ENCODE data around the gene TET3. TPM values are rescaled to one million over a fixed set of nuclear protein-coding genes. Genes with fewer than 3 reads are reported as not detected.
A peak's percentile ranks its signal among the peaks of the same experiment; 100 is the strongest.
"Not testable (repeated sequence)": the region's sequence is repeated elsewhere in the genome, so short reads cannot be mapped to it uniquely, and the experiment has no call there.

The TET3 gene
- 10 to 100 TPM; 20.3 to 22.5 TPM for total RNA-seq
- total RNA-seq: 31.4 to 34.2 reads per million in 2 donors

DNA sequence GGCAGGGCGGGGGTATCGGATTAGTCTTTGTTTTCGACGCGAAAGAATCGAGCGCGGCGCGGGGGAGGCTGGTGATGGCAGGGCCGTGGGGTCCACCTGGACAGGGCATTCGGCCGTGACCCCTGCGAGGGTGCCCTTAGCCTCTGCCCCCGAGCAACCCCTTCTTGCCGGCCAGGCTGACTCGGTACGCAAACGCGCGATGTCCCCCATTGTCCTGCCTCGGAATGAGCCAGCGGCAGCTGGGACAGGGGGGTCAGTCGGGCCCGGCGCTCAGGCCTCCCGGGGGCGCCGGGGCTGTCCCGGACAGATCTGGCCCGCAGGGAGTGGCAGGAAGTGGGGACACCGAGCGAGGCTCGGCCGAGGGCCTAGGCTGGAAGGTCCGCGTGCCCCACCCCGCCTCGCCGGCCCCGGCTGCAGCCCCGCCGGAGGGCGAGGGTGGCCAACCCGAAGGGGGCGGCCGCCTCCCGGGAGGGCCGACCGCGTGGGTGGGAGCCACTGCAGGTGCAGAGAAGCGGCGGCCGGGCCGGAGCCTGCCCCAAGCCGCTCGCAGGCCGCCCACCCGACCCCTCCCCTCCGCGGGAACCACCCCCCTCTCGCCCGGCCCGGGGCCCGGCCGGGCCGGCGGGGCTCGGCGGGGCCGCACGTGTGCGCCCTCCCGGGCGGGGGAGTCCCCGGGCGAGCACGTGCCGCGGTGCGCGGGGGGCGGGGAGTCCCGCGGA lies at the start of gene TET3:
TET3 (plus strand) TSS at position 708 of the 719 bp plus-strand sequence. CDS start 1,494 bp downstream, outside the sequence.
- Mint-ChIP-seq H3K27ac (peak within 1 kb of the TSS; percentile 92), H3K4me1 (peaks cover 60% of the 10 kb centered on the region), H3K4me3 (peak within 1 kb of the TSS; percentile 92), H3K27me3 (no peaks in the 10 kb centered on the region), H3K36me3 (ENCODE audit: low read depth) (peaks cover 2% of the 10 kb centered on the region)
- DNase-seq (no peak), ATAC-seq (peak; percentile 69)
- no peaks in the 10 kb centered on the region for H3K9me3 ChIP-seq (ENCODE audit: control insufficient read depth, low read length, poor library complexity, severe bottlenecking)

DNA sequence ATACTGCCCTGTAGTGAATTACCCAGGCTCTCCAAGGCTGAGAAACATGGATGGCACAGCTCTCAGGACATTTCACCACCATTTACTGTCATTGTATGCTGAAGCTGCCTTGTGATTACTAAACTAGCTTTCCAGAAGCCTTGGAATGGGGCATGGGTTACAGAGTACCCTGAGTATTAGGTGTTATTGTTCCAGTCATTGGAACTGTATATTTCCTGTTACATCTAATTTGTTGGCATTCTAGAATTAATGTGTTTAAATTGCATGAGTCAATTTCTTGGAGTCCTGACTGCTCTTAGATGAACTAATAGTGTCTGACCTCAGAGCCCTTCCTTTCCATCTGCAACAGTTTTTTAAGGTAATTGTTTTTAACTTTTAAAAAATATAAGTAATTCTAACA lies 49.1 kb upstream of the TET3 start:
- Mint-ChIP-seq H3K27me3 (no peaks in the 10 kb centered on the region), H3K4me1 (peaks cover 63% of the 10 kb centered on the region), H3K4me3 (no peak overlapping the region), H3K27ac (no peak overlapping the region), H3K36me3 (ENCODE audit: low read depth) (peaks cover 9% of the 10 kb centered on the region)
- H3K9me3 ChIP-seq (ENCODE audit: control insufficient read depth, low read length, poor library complexity, severe bottlenecking): no peaks in the 10 kb centered on the region
- ATAC-seq: no peak
- no peak for DNase-seq

DNA sequence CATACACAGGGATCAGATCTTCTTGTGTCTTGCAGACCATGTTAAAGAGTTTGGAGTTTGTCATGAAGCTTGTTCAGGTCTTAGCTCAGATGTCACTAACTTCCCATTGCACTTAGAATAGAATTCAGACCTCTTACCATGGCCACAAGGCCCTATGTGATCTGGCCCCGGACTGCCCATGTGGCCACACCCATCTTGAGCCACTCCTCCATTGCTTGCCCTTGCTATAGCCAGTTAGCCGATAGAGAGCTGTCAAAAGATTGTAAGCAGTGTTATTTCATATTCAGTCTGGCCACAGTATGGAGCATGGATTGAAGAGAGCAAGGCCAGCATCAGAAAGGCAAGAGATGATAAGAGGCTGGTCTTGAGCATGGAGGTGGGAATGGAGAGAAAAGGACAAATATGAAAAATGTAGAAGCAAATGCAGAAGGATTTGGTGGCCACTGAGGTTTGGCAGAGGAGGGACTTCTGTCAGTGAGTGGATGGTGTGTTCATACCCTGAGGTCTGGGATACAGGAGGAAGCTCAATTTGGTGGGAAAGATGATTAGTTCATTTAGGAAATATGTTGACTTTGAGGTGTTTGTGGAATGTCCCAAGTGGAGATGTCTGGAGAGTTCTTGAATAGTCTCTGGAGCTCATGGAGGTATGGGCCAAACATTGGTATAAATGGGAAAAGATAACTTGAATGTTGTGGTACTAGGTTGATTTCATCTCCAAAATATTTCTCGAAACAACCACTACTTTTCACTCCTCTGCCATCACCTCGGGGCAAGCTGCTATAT lies 47.4 kb upstream of the TET3 start:
- Mint-ChIP-seq H3K4me3 (no peak overlapping the region), H3K27me3 (no peaks in the 10 kb centered on the region), H3K27ac (peak overlapping the region; percentile 56), H3K36me3 (ENCODE audit: low read depth) (peaks cover 5% of the 10 kb centered on the region), H3K4me1 (peaks cover 57% of the 10 kb centered on the region)
- ATAC-seq (no peak), DNase-seq (no peak)
- no peaks in the 10 kb centered on the region for H3K9me3 ChIP-seq (ENCODE audit: control insufficient read depth, low read length, poor library complexity, severe bottlenecking)

DNA sequence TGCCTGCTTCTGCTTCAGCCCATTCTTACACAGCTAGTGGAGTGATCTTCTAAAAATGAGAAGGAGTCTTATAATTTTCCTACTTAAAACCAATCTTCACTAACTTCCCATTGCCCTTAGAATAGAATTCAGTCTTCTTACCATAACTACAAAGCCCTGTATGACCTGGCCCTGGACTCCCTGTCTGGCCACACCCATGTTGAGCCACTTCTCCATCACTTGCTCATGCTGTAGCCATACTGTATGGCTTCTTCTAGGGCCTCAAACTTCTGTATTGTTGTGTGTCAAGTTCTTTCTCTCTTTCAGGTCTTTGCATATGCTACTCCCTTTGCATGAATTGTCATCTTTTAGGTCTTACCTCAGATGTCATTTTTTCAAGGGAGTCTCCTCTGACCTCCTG lies 46.8 kb upstream of the TET3 start:
- peaks cover 5% of the 10 kb centered on the region for H3K36me3 Mint-ChIP-seq (ENCODE audit: low read depth)
- peaks cover 58% of the 10 kb centered on the region for H3K4me1 Mint-ChIP-seq
- ATAC-seq (no peak), DNase-seq (no peak)
- no peak overlapping the region for H3K27ac Mint-ChIP-seq
- H3K27me3 Mint-ChIP-seq: no peaks in the 10 kb centered on the region
- peak overlapping the region; percentile 41 for H3K4me3 Mint-ChIP-seq
- H3K9me3 ChIP-seq (ENCODE audit: control insufficient read depth, low read length, poor library complexity, severe bottlenecking): no peaks in the 10 kb centered on the region

DNA sequence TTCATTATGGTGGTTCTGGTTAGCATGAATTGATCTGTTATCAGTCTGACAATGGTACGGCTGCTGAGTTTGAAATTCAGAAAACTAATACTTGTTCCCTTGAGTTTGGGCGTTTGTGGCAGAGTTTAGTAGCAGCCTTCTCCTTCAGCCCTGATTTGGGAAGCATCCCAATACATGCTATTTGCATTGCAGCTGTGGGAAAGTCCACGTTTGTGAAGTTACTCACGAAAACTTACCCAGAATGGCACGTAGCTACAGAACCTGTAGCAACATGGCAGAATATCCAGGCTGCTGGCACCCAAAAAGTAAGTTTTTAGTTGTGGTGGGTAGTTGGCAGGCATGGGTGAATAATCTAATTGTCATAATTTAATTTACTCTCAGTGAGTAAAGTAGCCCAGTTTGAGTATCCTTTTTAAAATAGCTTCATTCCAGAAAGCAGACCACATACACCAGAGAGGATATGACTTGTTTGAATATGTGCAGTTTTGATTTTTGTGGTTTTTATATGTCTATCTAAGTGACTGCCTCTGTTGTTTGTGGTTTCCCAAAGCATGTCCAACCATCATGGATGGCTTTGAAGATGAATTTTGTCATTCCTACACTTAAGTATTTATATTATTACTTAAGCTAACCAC lies 45.9 kb upstream of the TET3 start:
- no peaks in the 10 kb centered on the region for H3K27me3 Mint-ChIP-seq
- H3K4me3 Mint-ChIP-seq: no peak overlapping the region
- ATAC-seq (peak; percentile 77), DNase-seq (no peak)
- H3K36me3 Mint-ChIP-seq (ENCODE audit: low read depth): peaks cover 5% of the 10 kb centered on the region
- H3K4me1 Mint-ChIP-seq: peaks cover 51% of the 10 kb centered on the region
- H3K9me3 ChIP-seq (ENCODE audit: control insufficient read depth, low read length, poor library complexity, severe bottlenecking): no peaks in the 10 kb centered on the region
- no peak overlapping the region for H3K27ac Mint-ChIP-seq

DNA sequence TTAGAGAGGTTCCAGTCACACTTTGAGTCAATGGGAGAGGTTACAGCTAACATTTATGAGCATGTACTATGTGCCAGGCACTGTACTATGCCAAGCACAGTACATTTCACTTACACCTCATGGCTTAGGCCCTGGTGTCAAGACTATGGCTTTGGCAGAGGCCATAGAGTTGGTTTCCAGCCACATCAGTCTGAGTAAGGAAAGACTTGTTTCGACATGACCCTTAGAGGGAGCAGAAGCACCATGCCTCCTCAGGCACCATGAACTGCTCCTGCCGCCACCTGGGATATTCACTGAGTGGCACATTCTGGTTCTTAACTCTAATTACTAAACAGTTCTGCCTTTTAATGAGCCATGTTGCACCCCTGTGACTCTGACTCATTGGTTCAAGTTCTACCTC lies 45.3 kb upstream of the TET3 start:
- H3K4me3 Mint-ChIP-seq: no peak overlapping the region
- H3K36me3 Mint-ChIP-seq (ENCODE audit: low read depth): peaks cover 5% of the 10 kb centered on the region

DNA sequence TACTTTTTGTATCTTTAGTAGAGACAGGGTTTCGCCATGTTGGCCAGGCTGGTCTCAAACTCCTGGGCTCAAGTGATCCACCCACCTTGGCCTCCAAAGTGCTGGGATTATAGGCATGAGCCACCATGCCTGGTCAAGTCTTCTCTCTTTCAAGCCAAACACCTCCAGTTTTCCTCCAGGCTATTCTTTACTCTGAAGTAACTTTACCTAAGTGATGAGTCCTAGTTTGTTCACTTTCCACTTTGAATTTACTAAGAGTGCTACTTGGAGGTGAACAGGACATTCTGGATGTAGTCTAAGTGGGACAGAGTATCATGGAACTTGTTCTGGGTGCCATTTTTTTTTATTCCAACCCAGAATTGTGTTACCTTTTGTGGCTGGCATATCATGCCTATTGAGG lies 44.6 kb upstream of the TET3 start:
- H3K9me3 ChIP-seq (ENCODE audit: control insufficient read depth, low read length, poor library complexity, severe bottlenecking); H3K27me3 Mint-ChIP-seq; ATAC-seq; H3K36me3 Mint-ChIP-seq (ENCODE audit: low read depth); DNase-seq; H3K27ac Mint-ChIP-seq: not testable (repeated sequence)
- Mint-ChIP-seq H3K4me3 (peak overlapping the region; percentile 61), H3K4me1 (peaks cover 57% of the 10 kb centered on the region)

More for the DNA sequence above, 45.3 kb upstream of the TET3 start:
- Mint-ChIP-seq H3K27ac (no peak overlapping the region), H3K4me1 (peaks cover 51% of the 10 kb centered on the region), H3K27me3 (no peaks in the 10 kb centered on the region)
- DNase-seq (no peak), ATAC-seq (peak; percentile 64)
- no peaks in the 10 kb centered on the region for H3K9me3 ChIP-seq (ENCODE audit: control insufficient read depth, low read length, poor library complexity, severe bottlenecking)

DNA sequence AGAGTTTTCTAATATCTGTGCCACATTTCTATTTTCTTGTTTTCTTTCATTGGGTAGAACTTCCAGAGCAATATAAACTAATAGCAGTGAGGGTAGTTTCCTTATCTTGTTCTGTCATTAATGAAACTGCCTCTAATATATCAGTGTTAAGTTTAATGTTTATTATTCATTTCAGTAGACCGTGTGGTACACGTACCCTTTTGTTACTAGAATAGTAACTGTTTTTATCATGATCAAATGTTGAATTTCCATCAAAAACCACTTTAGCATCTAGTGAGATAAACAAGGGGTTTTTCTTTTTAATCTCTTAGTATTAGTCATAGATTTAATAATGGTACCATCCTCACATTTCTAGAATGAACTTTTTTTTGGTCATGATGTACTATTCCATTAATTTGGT lies 42.0 kb upstream of the TET3 start:
- Mint-ChIP-seq H3K4me1 (peaks cover 42% of the 10 kb centered on the region), H3K27me3 (no peaks in the 10 kb centered on the region), H3K36me3 (ENCODE audit: low read depth) (peaks cover 4% of the 10 kb centered on the region), H3K27ac (no peak overlapping the region), H3K4me3 (no peak overlapping the region)
- no peaks in the 10 kb centered on the region for H3K9me3 ChIP-seq (ENCODE audit: control insufficient read depth, low read length, poor library complexity, severe bottlenecking)
- no peak for ATAC-seq
- no peak for DNase-seq

DNA sequence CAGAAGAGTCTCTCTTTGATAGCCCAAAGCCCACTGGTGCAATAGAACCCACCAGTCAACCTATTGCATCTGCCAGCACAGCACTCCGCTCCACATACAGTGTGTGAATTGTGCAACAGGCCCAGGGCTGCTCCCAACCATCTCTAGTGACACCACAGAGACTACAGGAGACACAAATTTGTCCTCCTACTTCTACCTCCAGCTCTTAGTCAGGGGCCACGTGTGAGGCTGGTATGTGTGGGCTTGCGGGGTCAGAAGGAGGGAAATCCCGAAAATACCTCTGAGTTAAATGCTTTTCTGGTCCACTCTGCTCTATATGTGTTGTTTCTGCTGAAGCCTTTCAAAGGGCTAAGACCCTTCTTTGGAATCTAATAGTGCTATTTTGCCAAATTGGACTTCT lies 40.0 kb upstream of the TET3 start:
- DNase-seq (no peak), ATAC-seq (no peak)
- Mint-ChIP-seq H3K36me3 (ENCODE audit: low read depth) (peaks cover 4% of the 10 kb centered on the region), H3K27me3 (no peaks in the 10 kb centered on the region), H3K4me1 (peaks cover 38% of the 10 kb centered on the region), H3K4me3 (no peak overlapping the region), H3K27ac (peak overlapping the region; percentile 43)
- no peaks in the 10 kb centered on the region for H3K9me3 ChIP-seq (ENCODE audit: control insufficient read depth, low read length, poor library complexity, severe bottlenecking)

DNA sequence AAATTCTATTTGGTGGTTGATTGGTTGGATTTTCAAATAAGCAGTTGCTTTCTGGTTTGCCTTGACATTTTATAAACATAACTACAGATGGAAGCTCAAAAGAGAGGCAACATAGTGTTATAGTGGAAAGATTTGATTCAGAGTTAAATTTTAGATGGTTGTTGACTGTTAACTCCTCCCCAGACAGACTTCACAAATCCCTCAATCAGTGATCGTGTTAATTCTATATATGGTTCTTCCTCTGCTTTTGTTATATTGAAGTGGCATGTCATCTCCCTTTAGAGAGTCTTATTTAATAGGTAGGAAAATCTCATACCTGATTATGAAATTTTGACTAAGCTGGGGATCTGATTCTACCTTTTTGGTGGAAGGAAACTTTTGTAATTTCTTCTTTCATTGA lies 38.5 kb upstream of the TET3 start:
- Mint-ChIP-seq H3K36me3 (ENCODE audit: low read depth) (peaks cover 4% of the 10 kb centered on the region), H3K27ac (peak overlapping the region; percentile 47), H3K27me3 (no peaks in the 10 kb centered on the region), H3K4me3 (no peak overlapping the region), H3K4me1 (peaks cover 28% of the 10 kb centered on the region)
- no peak for ATAC-seq
- no peak for DNase-seq
- H3K9me3 ChIP-seq (ENCODE audit: control insufficient read depth, low read length, poor library complexity, severe bottlenecking): no peaks in the 10 kb centered on the region

DNA sequence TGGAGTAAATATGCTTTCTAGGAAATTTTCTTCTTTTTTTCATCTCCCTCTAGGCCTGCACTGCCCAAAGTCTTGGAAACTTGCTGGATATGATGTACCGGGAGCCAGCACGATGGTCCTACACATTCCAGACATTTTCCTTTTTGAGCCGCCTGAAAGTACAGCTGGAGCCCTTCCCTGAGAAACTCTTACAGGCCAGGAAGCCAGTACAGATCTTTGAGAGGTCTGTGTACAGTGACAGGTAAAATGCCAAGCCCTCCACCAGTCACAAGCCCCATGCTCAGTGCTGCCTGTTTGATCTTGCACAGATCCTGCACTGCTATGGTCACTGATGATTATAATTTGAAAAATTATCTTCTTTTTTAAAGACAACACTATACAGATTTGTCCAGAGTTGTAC lies 38.0 kb upstream of the TET3 start:
- ATAC-seq: no peak
- Mint-ChIP-seq H3K27ac (peak overlapping the region; percentile 47), H3K4me1 (peaks cover 29% of the 10 kb centered on the region)

DNA sequence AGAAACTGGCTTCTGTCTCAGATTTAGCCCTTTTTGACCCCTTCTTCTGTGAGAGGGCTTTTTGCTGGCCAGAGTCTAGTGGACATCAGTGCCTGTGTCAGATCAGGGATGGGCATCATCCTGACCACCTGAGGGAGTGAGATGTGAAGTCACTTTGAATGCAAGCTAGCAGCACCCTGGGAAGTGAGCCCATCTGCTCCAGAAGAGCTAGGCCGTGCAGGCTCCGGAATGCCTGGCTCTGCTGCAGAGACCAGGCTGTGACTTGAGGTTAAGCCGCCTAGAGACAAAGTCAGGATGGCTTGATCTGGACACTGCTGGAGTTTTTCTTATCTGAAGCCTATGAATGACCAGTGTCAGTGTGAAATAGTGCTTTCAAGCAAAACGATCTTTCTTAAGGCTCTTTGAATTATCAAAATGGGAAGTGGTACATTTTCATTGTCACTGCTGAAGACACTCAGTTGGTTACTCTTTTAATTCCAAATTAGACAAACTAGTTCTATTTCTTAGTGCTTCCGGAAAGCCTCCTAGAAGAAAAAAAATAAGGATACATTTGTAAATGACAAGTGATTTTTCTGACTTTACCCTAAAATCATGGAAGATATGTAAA lies 37.2 kb upstream of the TET3 start:
- H3K4me1 Mint-ChIP-seq: peaks cover 32% of the 10 kb centered on the region
- ATAC-seq: no peak
- no peaks in the 10 kb centered on the region for H3K9me3 ChIP-seq (ENCODE audit: control insufficient read depth, low read length, poor library complexity, severe bottlenecking)
- H3K36me3 Mint-ChIP-seq (ENCODE audit: low read depth): peaks cover 16% of the 10 kb centered on the region
- no peak overlapping the region for H3K27ac Mint-ChIP-seq
- H3K27me3 Mint-ChIP-seq: no peaks in the 10 kb centered on the region
- H3K4me3 Mint-ChIP-seq: no peak overlapping the region
- no peak for DNase-seq

More for the DNA sequence above, 38.0 kb upstream of the TET3 start:
- Mint-ChIP-seq H3K36me3 (ENCODE audit: low read depth) (peaks cover 9% of the 10 kb centered on the region), H3K27me3 (no peaks in the 10 kb centered on the region), H3K4me3 (no peak overlapping the region)
- H3K9me3 ChIP-seq (ENCODE audit: control insufficient read depth, low read length, poor library complexity, severe bottlenecking): no peaks in the 10 kb centered on the region
- DNase-seq: no peak

DNA sequence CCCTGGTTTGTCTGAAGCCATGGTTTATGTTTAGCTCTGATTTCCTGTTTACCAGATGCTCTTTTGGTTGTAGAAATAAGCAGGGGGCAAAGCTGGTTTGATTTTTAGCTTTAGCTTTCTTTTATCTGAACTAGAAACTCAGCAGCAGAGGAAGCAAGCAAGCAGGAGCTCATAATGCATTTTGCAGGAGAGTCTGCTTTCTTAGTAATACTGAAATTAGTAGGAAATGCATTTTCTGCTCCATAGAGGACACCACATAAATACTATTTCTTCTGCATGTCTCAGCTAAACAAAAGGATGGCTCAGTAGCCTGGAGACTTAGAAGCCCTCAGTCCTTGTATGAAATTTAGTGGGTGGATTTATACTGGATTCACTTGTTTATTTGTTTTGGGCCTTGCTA lies 34.9 kb upstream of the TET3 start:
- ATAC-seq (no peak), DNase-seq (no peak)
- peaks cover 26% of the 10 kb centered on the region for H3K4me1 Mint-ChIP-seq
- peaks cover 16% of the 10 kb centered on the region for H3K36me3 Mint-ChIP-seq (ENCODE audit: low read depth)
- no peaks in the 10 kb centered on the region for H3K27me3 Mint-ChIP-seq
- H3K4me3 Mint-ChIP-seq: no peak overlapping the region
- no peaks in the 10 kb centered on the region for H3K9me3 ChIP-seq (ENCODE audit: control insufficient read depth, low read length, poor library complexity, severe bottlenecking)
- no peak overlapping the region for H3K27ac Mint-ChIP-seq
